Uterus (tissue), 4 donors: ENCODE data around the gene VAPA. TPM values are rescaled to one million over a fixed set of nuclear protein-coding genes. Genes with fewer than 3 reads are reported as not detected.
"Not testable (repeated sequence)": the region's sequence is repeated elsewhere in the genome, so short reads cannot be mapped to it uniquely, and the experiment has no call there.

Source experiments
- DNase-seq, 2 donors: peaks; one replicate each; pipeline ENCODE4 v3.0.0-alpha.2; 2019 to 2020
- H3K27ac ChIP-seq, 2 donors: fragments of 200-600 bp; sonication (generic); 1 replicate in 1 of 2; 2 replicates in 1 of 2; pipeline ENCODE4 v1.5.1; 2016 to 2018
- H3K27me3 ChIP-seq, 2 donors: fragments of 200-600 bp; sonication (generic); one replicate each; pipeline ENCODE4 v1.5.1; 2018 to 2019; ENCODE audit warnings: control low read depth in 1 of 2
- H3K36me3 ChIP-seq, 2 donors: fragments of 200-600 bp; sonication (generic); one replicate each; pipeline ENCODE4 v1.5.1; 2019; ENCODE audit warnings: control low read depth in 1 of 2
- H3K4me1 ChIP-seq, 2 donors: fragments of 200-600 bp; sonication (generic); one replicate each; pipeline ENCODE4 v1.5.1; 2018 to 2019; ENCODE audit warnings: control low read depth in 1 of 2
- H3K4me3 ChIP-seq, 2 donors: fragments of 200-600 bp; sonication (generic); 1 replicate in 1 of 2; 2 replicates in 1 of 2; pipeline ENCODE4 v1.5.1; 2018 to 2019; ENCODE audit warnings: mild to moderate bottlenecking in 1 of 2
- H3K9me3 ChIP-seq, 2 donors: fragments of 200-600 bp; sonication (generic); one replicate each; pipeline ENCODE4 v1.5.1; 2019; ENCODE audit warnings: control low read depth in 1 of 2
- POLR2A ChIP-seq, 2 donors: fragments of 450-650 bp; IDR thresholded peaks; one replicate each; pipeline ENCODE4 v1.6.1; 2016; ENCODE audit warnings: antibody characterized with exemption in 2 of 2, mild to moderate bottlenecking in 1 of 2, moderate library complexity in 1 of 2
- intact Hi-C: fragments of 100-400 bp; cut with DNase I; formaldehyde crosslinking; loops from one replicate; pipeline ENCODE4 v1.15.1; 2023; ENCODE audit warnings: low total_unique reads
- total RNA-seq, 4 donors: library from RNA; depleted of rRNA in 3 of 4; stranded (reverse); fragments of >200 nt in 3 of 4; gene quantifications; one replicate each; pipeline versions ENCODE4 v1.1.0 to v1.2.4, GENCODE V29; 2014 to 2023
- TF ChIP-seq, protein P1 (sequence below), 4 experiments: fragments of 200-600 bp in 2 of 4; fragments of 450-650 bp in 2 of 4; sonication (generic) in 2 of 4; IDR thresholded peaks; one replicate each; pipeline ENCODE4 v1.5.1; 2016 to 2019; ENCODE audit warnings: antibody characterized with exemption in 4 of 4, mild to moderate bottlenecking in 2 of 4, moderate library complexity in 1 of 4
- donor health status: DM: yes; HTN: yes; CAD: no.

Gene VAPA
- total RNA-seq, 4 donors from 2014 or later: 119 to 253 (median 226) TPM

- no peak for DNase-seq
- no peaks in the 10 kb centered on the region for H3K4me1 ChIP-seq
- intact Hi-C loops: no loop called here
- H3K36me3 ChIP-seq: no peaks in the 10 kb centered on the region
- H3K4me3 ChIP-seq: no peak overlapping the region
- no peaks in the 10 kb centered on the region for H3K9me3 ChIP-seq
- H3K27me3 ChIP-seq: no peaks in the 10 kb centered on the region
- no peak for TF ChIP-seq POLR2A (IDR thresholded peaks at IDR 0.05)
- TF ChIP-seq, protein P1, sequence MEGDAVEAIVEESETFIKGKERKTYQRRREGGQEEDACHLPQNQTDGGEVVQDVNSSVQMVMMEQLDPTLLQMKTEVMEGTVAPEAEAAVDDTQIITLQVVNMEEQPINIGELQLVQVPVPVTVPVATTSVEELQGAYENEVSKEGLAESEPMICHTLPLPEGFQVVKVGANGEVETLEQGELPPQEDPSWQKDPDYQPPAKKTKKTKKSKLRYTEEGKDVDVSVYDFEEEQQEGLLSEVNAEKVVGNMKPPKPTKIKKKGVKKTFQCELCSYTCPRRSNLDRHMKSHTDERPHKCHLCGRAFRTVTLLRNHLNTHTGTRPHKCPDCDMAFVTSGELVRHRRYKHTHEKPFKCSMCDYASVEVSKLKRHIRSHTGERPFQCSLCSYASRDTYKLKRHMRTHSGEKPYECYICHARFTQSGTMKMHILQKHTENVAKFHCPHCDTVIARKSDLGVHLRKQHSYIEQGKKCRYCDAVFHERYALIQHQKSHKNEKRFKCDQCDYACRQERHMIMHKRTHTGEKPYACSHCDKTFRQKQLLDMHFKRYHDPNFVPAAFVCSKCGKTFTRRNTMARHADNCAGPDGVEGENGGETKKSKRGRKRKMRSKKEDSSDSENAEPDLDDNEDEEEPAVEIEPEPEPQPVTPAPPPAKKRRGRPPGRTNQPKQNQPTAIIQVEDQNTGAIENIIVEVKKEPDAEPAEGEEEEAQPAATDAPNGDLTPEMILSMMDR (IDR thresholded peaks at IDR 0.05): no peak
- H3K27ac ChIP-seq: no peak overlapping the region
Measured at GRCh38 chr18:9886005-9886348, 27.8 kb upstream of the VAPA start.

- Histone ChIP-seq H3K4me1 (no peaks in the 10 kb centered on the region), H3K27me3 (no peaks in the 10 kb centered on the region), H3K9me3 (no peaks in the 10 kb centered on the region), H3K36me3 (no peaks in the 10 kb centered on the region), H3K4me3 (no peak overlapping the region), H3K27ac (no peak overlapping the region)
- no peak for DNase-seq
- TF ChIP-seq, protein P1 (IDR thresholded peaks at IDR 0.05): no peak
- no peak for TF ChIP-seq POLR2A (IDR thresholded peaks at IDR 0.05)
- intact Hi-C loops: no loop called here
Measured at GRCh38 chr18:9887992-9888391, 25.8 kb upstream of the VAPA start.

- intact Hi-C loops: no loop called here
- no peaks in the 10 kb centered on the region for H3K27me3 ChIP-seq
- no peak overlapping the region for H3K27ac ChIP-seq
Measured at GRCh38 chr18:9890196-9890595, 23.6 kb upstream of the VAPA start.

GRCh38 chr18:9890957-9891356 is 22.9 kb upstream of the VAPA start:
- no peak for DNase-seq
- no peak overlapping the region for H3K4me3 ChIP-seq
- TF ChIP-seq, protein P1 (IDR thresholded peaks at IDR 0.05): no peak
- TF ChIP-seq POLR2A (IDR thresholded peaks at IDR 0.05): no peak
- H3K9me3 ChIP-seq: no peaks in the 10 kb centered on the region
- H3K36me3 ChIP-seq: no peaks in the 10 kb centered on the region
- intact Hi-C loops: no loop called here
- no peaks in the 10 kb centered on the region for H3K27me3 ChIP-seq
- H3K4me1 ChIP-seq: no peaks in the 10 kb centered on the region
- no peak overlapping the region for H3K27ac ChIP-seq

More at GRCh38 chr18:9890196-9890595, 23.6 kb upstream of the VAPA start:
- Histone ChIP-seq H3K4me3 (no peak overlapping the region), H3K36me3 (no peaks in the 10 kb centered on the region), H3K4me1 (no peaks in the 10 kb centered on the region), H3K9me3 (no peaks in the 10 kb centered on the region)
- TF ChIP-seq, protein P1 (IDR thresholded peaks at IDR 0.05): no peak
- TF ChIP-seq POLR2A (IDR thresholded peaks at IDR 0.05): no peak
- no peak for DNase-seq

DNA sequence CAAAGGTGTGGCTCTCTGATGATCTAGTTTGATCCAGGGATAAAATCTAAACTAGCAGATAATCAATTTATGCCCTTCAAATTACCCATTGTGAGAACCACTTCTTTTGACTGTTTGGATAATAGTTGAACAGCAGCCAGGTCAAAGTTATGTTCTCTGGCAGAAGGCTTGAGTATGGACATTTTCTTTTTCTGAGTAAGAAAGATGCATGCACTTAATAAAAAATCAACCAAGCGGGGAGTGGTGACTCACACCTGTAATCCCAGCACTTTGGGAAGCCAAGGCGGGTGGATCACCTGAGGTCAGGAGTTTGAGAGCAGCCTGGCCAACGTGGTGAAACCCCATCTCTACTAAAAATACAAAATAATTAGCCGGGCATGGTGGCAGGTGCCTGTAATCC is 22.3 kb upstream of the VAPA start:
- H3K27ac ChIP-seq, intact Hi-C loops, H3K36me3 ChIP-seq, H3K9me3 ChIP-seq, H3K4me1 ChIP-seq, H3K27me3 ChIP-seq, DNase-seq, H3K4me3 ChIP-seq: not testable (repeated sequence)

DNA sequence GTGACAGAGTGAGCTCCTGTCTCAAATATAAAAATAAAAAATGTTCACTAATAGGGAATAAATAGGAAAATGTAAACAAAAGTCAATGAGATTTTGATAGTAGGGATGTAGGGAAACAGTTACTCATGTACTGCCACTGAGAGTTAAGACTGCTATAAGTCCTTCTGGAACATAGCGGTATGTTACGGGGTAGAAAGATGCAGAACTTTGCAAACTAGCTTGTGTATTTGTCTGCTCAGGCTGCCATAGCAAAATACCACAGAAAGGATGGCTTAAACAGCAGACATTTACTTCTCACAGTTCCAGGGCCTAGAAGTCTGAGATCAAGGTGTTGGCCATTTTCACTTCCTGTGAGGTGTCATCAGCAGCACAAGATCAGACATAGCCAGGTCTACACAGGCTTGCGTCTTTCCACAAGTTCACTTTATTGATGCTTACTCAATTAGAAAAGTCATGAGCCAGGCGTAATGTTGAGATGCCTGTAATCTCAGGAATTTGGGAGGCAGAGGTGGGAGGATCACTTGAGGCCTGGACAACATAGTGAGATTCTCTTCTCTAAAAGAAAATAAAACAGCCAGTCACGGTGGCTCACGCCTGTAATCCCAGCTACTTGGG is 19.3 kb upstream of the VAPA start:
- Histone ChIP-seq H3K9me3 (no peaks in the 10 kb centered on the region), H3K4me3 (no peak overlapping the region), H3K27ac (no peak overlapping the region), H3K27me3 (no peaks in the 10 kb centered on the region), H3K36me3 (no peaks in the 10 kb centered on the region), H3K4me1 (no peaks in the 10 kb centered on the region)
- intact Hi-C loops: no loop called here
- no peak for DNase-seq
- TF ChIP-seq POLR2A (IDR thresholded peaks at IDR 0.05): no peak
- TF ChIP-seq, protein P1 (IDR thresholded peaks at IDR 0.05): no peak
